Activated naive CD8-positive, alpha-beta T cell treated with anti-CD3 and anti-CD28 coated beads, Interleukin-2, amount 50 U/mL, for 16 hours (primary cell): ENCODE measurements around the gene LOXHD1.

Experiments
- DNase-seq: peaks from one replicate; pipeline ENCODE4 v3.0.0-alpha.2; 2020; ENCODE audit warnings: low read depth, low spot score

Gene LOXHD1

GRCh38 chr18:46629361-46629760 lies 27.7 kb downstream of the LOXHD1 start:
- no peak for DNase-seq

GRCh38 chr18:46628206-46628605 lies 28.8 kb downstream of the LOXHD1 start:
- DNase-seq = no peak

- no peak for DNase-seq
Observed at GRCh38 chr18:46627136-46627535, 29.9 kb downstream of the LOXHD1 start.

- no peak for DNase-seq
Observed at GRCh38 chr18:46625069-46625468, 32.0 kb downstream of the LOXHD1 start.

GRCh38 chr18:46624127-46624526 lies 32.9 kb downstream of the LOXHD1 start:
- DNase-seq = no peak

- DNase-seq = no peak
Observed at GRCh38 chr18:46623541-46623940, 33.5 kb downstream of the LOXHD1 start.

GRCh38 chr18:46622999-46623398 lies 34.0 kb downstream of the LOXHD1 start:
- DNase-seq = no peak

- no peak for DNase-seq
Observed at GRCh38 chr18:46622451-46622850, 34.6 kb downstream of the LOXHD1 start.

GRCh38 chr18:46621871-46622270 lies 35.1 kb downstream of the LOXHD1 start:
- DNase-seq = no peak

- DNase-seq = no peak
Observed at GRCh38 chr18:46621111-46621766, 35.8 kb downstream of the LOXHD1 start.

GRCh38 chr18:46619559-46619958 lies 37.5 kb downstream of the LOXHD1 start:
- DNase-seq = no peak

GRCh38 chr18:46615720-46616119 lies 41.3 kb downstream of the LOXHD1 start:
- no peak for DNase-seq

- no peak for DNase-seq
Observed at GRCh38 chr18:46609048-46609447, 48.0 kb downstream of the LOXHD1 start.

- DNase-seq = no peak
Observed at GRCh38 chr18:46607926-46608325, 49.1 kb downstream of the LOXHD1 start.

- no peak for DNase-seq
Observed at GRCh38 chr18:46601141-46601805, 55.7 kb downstream of the LOXHD1 start.

- DNase-seq = no peak
Observed at GRCh38 chr18:46596119-46596518, 60.9 kb downstream of the LOXHD1 start.

GRCh38 chr18:46591783-46592391 lies 65.1 kb downstream of the LOXHD1 start:
- DNase-seq = no peak

- no peak for DNase-seq
Observed at GRCh38 chr18:46590103-46590502, 66.9 kb downstream of the LOXHD1 start.

GRCh38 chr18:46588971-46589660 lies 67.9 kb downstream of the LOXHD1 start:
- no peak for DNase-seq

- no peak for DNase-seq
Observed at GRCh38 chr18:46587600-46587999, 69.4 kb downstream of the LOXHD1 start.

- DNase-seq = no peak
Observed at GRCh38 chr18:46583711-46584110, 73.3 kb downstream of the LOXHD1 start.

- DNase-seq = no peak
Observed at GRCh38 chr18:46581648-46582047, 75.4 kb downstream of the LOXHD1 start.
